MM.1S (cell line): ENCODE data around the gene RLN3.

ENCODE experiments used
- CTCF ChIP-seq: fragments of 300-600 bp; sonication (generic); IDR thresholded peaks from 2 replicates; pipeline ENCODE4 v1.5.1; 2016; ENCODE audit warnings: antibody characterized with exemption, low read length, mixed read lengths
- EZH2 ChIP-seq: fragments of 300-600 bp; sonication (generic); optimal IDR thresholded peaks from 2 replicates; pipeline ENCODE3; 2017; ENCODE audit warnings: low read depth, mild to moderate bottlenecking, antibody characterized with exemption, low read length, mixed read lengths

- TF ChIP-seq CTCF (no peak), EZH2 (no peak)
Measured at GRCh38 chr19:13987101-13987890, 40.7 kb upstream of the RLN3 start.
